ENCODE measurements around the gene TRAPPC6A.

- no peak for TF ChIP-seq EZH2 (IDR thresholded peaks at IDR 0.05; ENCODE audit: low read length, missing control alignments)
- TF ChIP-seq CTCF (conservative IDR thresholded peaks at IDR 0.05 in 1 of 2, IDR thresholded peaks at IDR 0.05 in 1 of 2; ENCODE audit: low read depth in 1 of 2, low read length in 2 of 2): no peak
Observed at GRCh38 chr19:45151320-45151719, 26.7 kb downstream of the TRAPPC6A start.

All from fibroblast of lung (primary cell).